Measurements from ENCODE around the gene PLEKHA8.

Gene PLEKHA8

GRCh38 chr7:30172451-30172850 is 144.2 kb downstream of the PLEKHA8 start:
- no peak for DNase-seq

GRCh38 chr7:30173058-30173897 is 145.1 kb downstream of the PLEKHA8 start:
- no peak for DNase-seq

DNA sequence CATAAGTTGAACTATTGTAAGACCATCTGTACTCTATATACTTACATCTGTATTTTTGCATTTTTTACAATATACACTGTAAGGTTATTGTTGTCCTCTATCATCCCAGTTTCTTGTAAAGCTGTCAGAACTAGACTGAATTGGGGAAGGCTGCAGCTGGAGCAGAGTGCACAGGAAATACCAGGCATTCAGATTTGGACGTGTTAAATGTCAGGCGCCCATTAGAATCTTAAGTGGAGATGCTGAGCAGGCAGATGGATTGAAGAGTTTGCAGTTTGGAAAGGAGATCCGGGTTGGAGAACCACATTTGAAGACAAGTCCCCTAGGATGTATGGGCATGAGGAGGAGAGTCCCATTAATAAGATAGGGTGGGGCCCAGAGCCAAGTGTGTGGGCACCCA is 147.0 kb downstream of the PLEKHA8 start:
- DNase-seq, result no peak

- no peak for DNase-seq
These were observed 147.5 kb downstream of the PLEKHA8 start for GRCh38 chr7:30175636-30176147.

GRCh38 chr7:30176463-30177109 is 148.4 kb downstream of the PLEKHA8 start:
- no peak for DNase-seq

DNA sequence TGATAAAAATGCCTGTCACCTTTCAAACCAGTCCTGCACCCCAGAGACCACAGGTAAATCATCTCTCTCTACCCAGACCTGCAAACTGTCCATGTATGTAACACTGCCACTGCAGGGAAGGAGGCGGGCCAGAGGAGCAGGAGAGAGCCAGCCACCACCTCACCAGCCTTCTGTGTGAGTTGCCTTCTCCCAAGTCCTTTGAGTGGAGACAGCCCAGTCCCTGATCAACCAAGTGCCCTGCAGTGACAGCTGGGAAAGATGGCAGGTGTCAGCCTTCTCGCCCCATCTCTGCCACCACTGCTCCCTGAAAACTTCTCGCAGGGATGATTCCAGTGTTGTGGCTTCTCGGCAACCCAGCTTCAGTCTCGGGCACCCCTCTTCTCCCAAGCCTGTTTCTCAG is 149.0 kb downstream of the PLEKHA8 start:
- DNase-seq, result no peak

- DNase-seq, result no peak
These were observed 149.8 kb downstream of the PLEKHA8 start for GRCh38 chr7:30177965-30178364.

DNA sequence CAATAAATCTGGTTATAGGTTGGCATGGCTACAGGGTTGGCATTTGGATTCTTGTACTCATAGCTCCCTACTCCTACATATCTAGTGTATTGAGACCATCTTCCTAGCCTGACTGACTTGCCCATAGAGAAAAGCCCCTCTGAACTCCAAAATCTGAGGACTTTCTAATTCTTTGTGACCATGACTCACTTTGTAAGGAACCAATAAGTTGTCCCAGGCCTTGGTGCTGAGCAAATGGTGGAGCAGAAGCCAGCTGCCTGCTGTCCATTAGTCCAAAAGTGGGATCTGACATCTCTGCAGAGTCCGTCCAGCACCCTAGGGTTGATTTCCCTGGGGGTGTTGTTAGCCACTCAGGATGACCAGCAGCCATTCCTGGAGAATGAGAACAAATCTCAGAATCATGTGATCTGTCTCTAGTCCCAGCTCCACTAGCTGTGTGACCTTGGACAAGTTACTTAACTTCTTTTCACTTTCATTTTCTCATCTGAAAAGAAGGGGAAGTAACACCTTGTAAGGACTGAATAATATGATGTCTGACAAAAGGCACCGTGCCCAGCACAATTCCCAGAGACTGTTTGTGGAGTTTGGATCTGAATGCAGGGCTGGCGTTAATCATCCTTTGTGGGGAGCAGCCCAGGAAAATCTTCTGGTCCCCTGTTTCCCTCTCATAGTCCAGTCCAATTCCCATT is 150.7 kb downstream of the PLEKHA8 start:
- no peak for DNase-seq
